Pancreas (tissue), 10 donors: ENCODE results near the gene LMF1. TPM values are rescaled to one million over a fixed set of nuclear protein-coding genes. Genes with fewer than 3 reads are reported as not detected.
A peak's percentile ranks its signal among the peaks of the same experiment; 100 is the strongest.

Source experiments
- ATAC-seq, 4 donors: fragments of 200-7000 bp; cut with Tn5 transposase; one replicate each; pipeline versions ENCODE4 v1.8.0 to v1.9.1; 2020; ENCODE audit warnings: mild to moderate bottlenecking in 4 of 4, moderate library complexity in 4 of 4
- DNase-seq, 6 donors: peaks; one replicate each; pipeline ENCODE4 v3.0.0-alpha.2; 2020
- FAIRE-seq: peaks from 2 replicates; lab custom pipeline; 2012; peaks lifted over from hg19 to GRCh38; lab: Jason Lieb, UNC
- H3K27ac ChIP-seq, 4 donors: fragments of 200-600 bp; sonication (generic); 1 replicate in 3 of 4; 2 replicates in 1 of 4; pipeline versions ENCODE4 v1.5.0 to v1.8.0; 2020
- H3K27me3 ChIP-seq, 4 donors: fragments of 200-600 bp; one replicate each; pipeline ENCODE4 v1.8.0; 2021
- H3K36me3 ChIP-seq, 3 donors: fragments of 200-600 bp; sonication (generic) in 1 of 3; one replicate each; pipeline versions ENCODE4 v1.5.0 to v1.8.0; 2020 to 2021
- H3K4me1 ChIP-seq, 3 donors: fragments of 200-600 bp; one replicate each; pipeline ENCODE4 v1.8.0; 2021
- H3K4me3 ChIP-seq, 4 donors: fragments of 200-600 bp; sonication (generic) in 2 of 4; one replicate each; pipeline versions ENCODE4 v1.5.0 to v1.8.0; 2020 to 2021
- H3K9me3 ChIP-seq, 4 donors: fragments of 200-600 bp; one replicate each; pipeline ENCODE4 v1.8.0; 2021
- WGBS, 2 donors: extraction: QIAGEN DNeasy Blood & Tissue Kit; methylation state at CpG; one replicate each; pipeline ENCODE4 v1.1.7; 2013; 5-methylcytosine and 5-hydroxymethylcytosine counted together
- intact Hi-C, 3 donors: fragments of 100-400 bp; cut with DNase I; formaldehyde crosslinking; loops; one replicate each; pipeline versions ENCODE4 v1.11.1 to v1.14.2; 2022
- polyA plus RNA-seq, 2 donors: library from polyadenylated mRNA; stranded (reverse); fragments of 200-250 nt; gene quantifications; one replicate each; pipeline ENCODE4 v1.2.3, GENCODE V29; 2013
- total RNA-seq, 6 donors: library from RNA; stranded (reverse); fragmentation: NEBNext Ultra II Directional in 4 of 6; extraction: Animal tissue kit (Norgen Biotek cat#: 25700) in 4 of 6; gene quantifications; one replicate each; pipeline versions ENCODE4 v1.2.1 to v1.2.4, GENCODE V29; 2021 to 2023
- TF ChIP-seq, protein P1 (sequence below), 4 donors: fragments of 200-600 bp; sonication (generic) in 3 of 4; IDR thresholded peaks; one replicate each; pipeline versions ENCODE4 v1.5.0 to v1.8.0; 2021; ENCODE audit warnings: antibody characterized with exemption in 4 of 4
- donor health status: healthy with polysubstance abuse.
- donor health status: DM: no; HTN: no; CAD: no; lungs with moderate emphysema.
- donor health status: DM: no; HTN: no; CAD: no.
- donor health status: control.
- donor health status: control.
- donor health status: Bipolar disorder and iron deficiency.
- donor health status: DM: yes; HTN: yes; CAD: no.
- donor health status: DM: no; HTN: no; CAD: no.
- donor health status: DM: no; HTN: no; CAD: no.
- donor health status: DM: yes; HTN: yes; CAD: no.

The LMF1 gene
- total and polyA plus RNA-seq, 8 donors, result 9.3 to 64.6 (median 15.7) TPM

- 4 to 6% methylated on average over 26 to 31 of the region's 31 CpGs for WGBS, 2 donors
- no peaks in the 10 kb centered on the region for H3K36me3 ChIP-seq
- intact Hi-C loops, result no loop called here
- TF ChIP-seq, protein P1, sequence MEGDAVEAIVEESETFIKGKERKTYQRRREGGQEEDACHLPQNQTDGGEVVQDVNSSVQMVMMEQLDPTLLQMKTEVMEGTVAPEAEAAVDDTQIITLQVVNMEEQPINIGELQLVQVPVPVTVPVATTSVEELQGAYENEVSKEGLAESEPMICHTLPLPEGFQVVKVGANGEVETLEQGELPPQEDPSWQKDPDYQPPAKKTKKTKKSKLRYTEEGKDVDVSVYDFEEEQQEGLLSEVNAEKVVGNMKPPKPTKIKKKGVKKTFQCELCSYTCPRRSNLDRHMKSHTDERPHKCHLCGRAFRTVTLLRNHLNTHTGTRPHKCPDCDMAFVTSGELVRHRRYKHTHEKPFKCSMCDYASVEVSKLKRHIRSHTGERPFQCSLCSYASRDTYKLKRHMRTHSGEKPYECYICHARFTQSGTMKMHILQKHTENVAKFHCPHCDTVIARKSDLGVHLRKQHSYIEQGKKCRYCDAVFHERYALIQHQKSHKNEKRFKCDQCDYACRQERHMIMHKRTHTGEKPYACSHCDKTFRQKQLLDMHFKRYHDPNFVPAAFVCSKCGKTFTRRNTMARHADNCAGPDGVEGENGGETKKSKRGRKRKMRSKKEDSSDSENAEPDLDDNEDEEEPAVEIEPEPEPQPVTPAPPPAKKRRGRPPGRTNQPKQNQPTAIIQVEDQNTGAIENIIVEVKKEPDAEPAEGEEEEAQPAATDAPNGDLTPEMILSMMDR (IDR thresholded peaks at IDR 0.05), result no peak
- H3K4me3 ChIP-seq, result peak overlapping the region; percentile 24 to 50 (median 34)
- ATAC-seq (no peak), FAIRE-seq (no peak), DNase-seq (peak in 1 of 6 donors; percentile 43)
- H3K9me3 ChIP-seq, result no peaks in the 10 kb centered on the region
- H3K27me3 ChIP-seq, result no peaks in the 10 kb centered on the region
- H3K4me1 ChIP-seq, result peaks cover 3 to 14% (median 8%) of the 10 kb centered on the region in 3 donors
- H3K27ac ChIP-seq, result no peak overlapping the region
Measured at GRCh38 chr16:980595-980854, 9.7 kb upstream of the LMF1 start.

DNA sequence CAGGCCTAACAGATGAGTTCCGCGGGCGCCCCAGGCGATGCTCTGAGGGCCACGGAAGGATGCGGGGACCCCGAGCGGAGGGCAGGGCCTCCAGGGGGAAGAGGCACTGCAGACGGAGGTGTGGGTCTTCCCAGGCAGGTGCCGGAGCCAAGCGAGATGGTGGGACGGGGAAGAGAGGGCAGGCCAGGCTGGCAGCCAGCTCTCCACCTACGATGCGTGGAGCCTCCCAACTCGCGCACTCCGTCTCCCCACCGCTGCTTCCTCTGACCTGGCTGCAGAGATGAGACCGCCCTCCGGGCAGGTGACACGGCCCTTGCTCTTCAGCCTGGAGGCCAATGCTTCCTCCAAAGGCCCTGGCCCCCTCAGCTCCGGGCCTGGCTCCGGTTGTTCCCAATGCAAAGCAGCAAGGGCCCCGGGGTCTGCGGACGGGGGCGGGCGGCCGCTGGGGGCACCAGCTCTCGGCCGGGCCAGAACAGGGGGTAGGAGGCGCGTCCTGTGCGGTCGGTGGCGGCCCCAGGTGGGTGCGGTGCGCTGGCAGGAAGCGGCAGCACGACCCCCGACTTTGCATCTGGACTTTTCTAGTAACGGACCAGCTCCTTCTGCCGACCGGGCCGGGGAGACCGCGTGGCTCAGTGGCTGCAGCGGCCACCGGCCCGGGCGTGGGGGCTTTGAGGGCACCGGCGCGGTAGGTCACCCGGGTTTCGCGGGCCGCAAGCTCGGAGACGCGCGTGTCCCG lies 9.2 kb upstream of the LMF1 start:
- 50 to 55% methylated on average over 56 to 63 of the region's 63 CpGs for WGBS, 2 donors

GRCh38 chr16:979147-979546 lies 8.4 kb upstream of the LMF1 start:
- intact Hi-C loops, result no loop called here
- 85 to 93% methylated on average over 13 to 14 of the region's 14 CpGs for WGBS, 2 donors
- FAIRE-seq, result no peak
- TF ChIP-seq, protein P1 (IDR thresholded peaks at IDR 0.05), result no peak
- Histone ChIP-seq H3K4me1 (peaks cover 3 to 14% (median 8%) of the 10 kb centered on the region in 3 donors), H3K27ac (no peak overlapping the region), H3K4me3 (no peak overlapping the region), H3K9me3 (no peaks in the 10 kb centered on the region), H3K27me3 (no peaks in the 10 kb centered on the region), H3K36me3 (no peaks in the 10 kb centered on the region)
- DNase-seq, result peak in 1 of 6 donors; percentile 13
- ATAC-seq, result no peak

More for the DNA sequence above, 9.2 kb upstream of the LMF1 start:
- no peak overlapping the region for H3K27ac ChIP-seq
- TF ChIP-seq, protein P1 (IDR thresholded peaks at IDR 0.05), result no peak
- peaks cover 3 to 14% (median 8%) of the 10 kb centered on the region in 3 donors for H3K4me1 ChIP-seq
- DNase-seq (peak in 2 of 6 donors; percentile 34 to 77), ATAC-seq (no peak), FAIRE-seq (no peak)
- H3K9me3 ChIP-seq, result no peaks in the 10 kb centered on the region
- H3K4me3 ChIP-seq, result peak overlapping the region in 3 of 4 donors; percentile 26 to 50 (median 43)
- intact Hi-C loops, result no loop called here
- no peaks in the 10 kb centered on the region for H3K27me3 ChIP-seq
- H3K36me3 ChIP-seq, result no peaks in the 10 kb centered on the region

GRCh38 chr16:978403-978802 lies 7.6 kb upstream of the LMF1 start:
- no peaks in the 10 kb centered on the region for H3K27me3 ChIP-seq
- intact Hi-C loops, result no loop called here
- H3K4me3 ChIP-seq, result no peak overlapping the region
- no peak overlapping the region for H3K27ac ChIP-seq
- TF ChIP-seq, protein P1 (IDR thresholded peaks at IDR 0.05), result no peak
- H3K4me1 ChIP-seq, result peaks cover 3 to 14% (median 8%) of the 10 kb centered on the region in 3 donors
- DNase-seq (peak in 2 of 6 donors; percentile 36 to 65), FAIRE-seq (no peak), ATAC-seq (no peak)
- 69 to 73% methylated on average over 9 of the region's 9 CpGs for WGBS, 2 donors
- no peaks in the 10 kb centered on the region for H3K36me3 ChIP-seq
- H3K9me3 ChIP-seq, result no peaks in the 10 kb centered on the region

DNA sequence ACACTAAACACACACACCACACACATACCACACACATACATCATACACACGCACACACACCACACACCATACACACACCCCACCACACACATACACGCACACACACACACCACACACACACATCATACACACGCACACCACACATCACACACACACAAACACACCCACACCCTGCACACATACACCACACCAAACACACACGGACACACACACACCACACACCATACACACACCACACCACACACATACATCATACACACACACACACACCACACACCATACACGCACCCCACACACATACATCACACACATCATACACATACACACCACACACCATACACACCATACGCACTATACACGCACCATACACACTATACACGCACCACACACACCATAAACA lies 7.1 kb upstream of the LMF1 start:
- H3K4me1 ChIP-seq, result peaks cover 3 to 14% (median 8%) of the 10 kb centered on the region in 3 donors
- WGBS, 2 donors, result 75 to 90% methylated on average over 8 of the region's 8 CpGs

More for the DNA sequence above, 7.1 kb upstream of the LMF1 start:
- FAIRE-seq, result no peak
- Histone ChIP-seq H3K36me3 (no peaks in the 10 kb centered on the region), H3K4me3 (no peak overlapping the region), H3K27ac (no peak overlapping the region), H3K9me3 (no peaks in the 10 kb centered on the region), H3K27me3 (no peaks in the 10 kb centered on the region)
- no peak for DNase-seq
- TF ChIP-seq, protein P1 (IDR thresholded peaks at IDR 0.05), result no peak
- intact Hi-C loops, result no loop called here
- no peak for ATAC-seq
